Mucosa of descending colon (tissue), 3 donors: ENCODE data around the gene PRDM16. TPM values are rescaled to one million over a fixed set of nuclear protein-coding genes. Genes with fewer than 3 reads are reported as not detected.
A peak's percentile ranks its signal among the peaks of the same experiment; 100 is the strongest.

ENCODE experiments used
- ATAC-seq: fragments of 200-7000 bp; cut with Tn5 transposase; one replicate; pipeline ENCODE4 v1.9.1; 2020; ENCODE audit warnings: mild to moderate bottlenecking, moderate library complexity
- DNase-seq, 3 donors: peaks; one replicate each; pipeline ENCODE4 v3.0.0-alpha.2; 2020
- H3K36me3 ChIP-seq: fragments of 200-600 bp; one replicate; pipeline ENCODE4 v1.8.0; 2021; ENCODE audit warnings: low read depth, mild to moderate bottlenecking
- H3K4me1 ChIP-seq: fragments of 200-600 bp; one replicate; pipeline ENCODE4 v1.8.0; 2021; ENCODE audit warnings: low read depth, mild to moderate bottlenecking
- H3K4me3 ChIP-seq: fragments of 200-600 bp; one replicate; pipeline ENCODE4 v1.8.0; 2021; ENCODE audit warnings: mild to moderate bottlenecking
- H3K9me3 ChIP-seq: fragments of 200-600 bp; one replicate; pipeline ENCODE4 v1.8.0; 2021; ENCODE audit warnings: mild to moderate bottlenecking
- intact Hi-C, 2 donors: fragments of 100-400 bp; cut with DNase I in 1 of 2; cut with micrococcal nuclease in 1 of 2; formaldehyde crosslinking; loops; one replicate each; pipeline versions ENCODE4 v1.11.0 to v1.11.1; 2022; cut with DNase I, micrococcal nuclease
- total RNA-seq, 3 donors: library from RNA; stranded (reverse); fragmentation: NEBNext Ultra II Directional in 2 of 3; extraction: Animal tissue kit (Norgen Biotek cat#: 25700) in 2 of 3; gene quantifications; one replicate each; pipeline versions ENCODE4 v1.2.1 to v1.2.4, GENCODE V29; 2021 to 2023
- TF ChIP-seq, protein P1 (sequence below): fragments of 200-600 bp; IDR thresholded peaks from one replicate; pipeline ENCODE4 v1.8.0; 2022; ENCODE audit warnings: antibody characterized with exemption, mild to moderate bottlenecking
- donor health status: DM: no; HTN: no; CAD: no; lungs with moderate emphysema.
- donor health status: DM: no; HTN: no; CAD: no.
- donor health status: DM: no; HTN: yes; CAD: no.

PRDM16 gene
- total RNA-seq, 3 donors from 2014 or later: 1.6 to 2.5 (median 2.4) TPM

DNA sequence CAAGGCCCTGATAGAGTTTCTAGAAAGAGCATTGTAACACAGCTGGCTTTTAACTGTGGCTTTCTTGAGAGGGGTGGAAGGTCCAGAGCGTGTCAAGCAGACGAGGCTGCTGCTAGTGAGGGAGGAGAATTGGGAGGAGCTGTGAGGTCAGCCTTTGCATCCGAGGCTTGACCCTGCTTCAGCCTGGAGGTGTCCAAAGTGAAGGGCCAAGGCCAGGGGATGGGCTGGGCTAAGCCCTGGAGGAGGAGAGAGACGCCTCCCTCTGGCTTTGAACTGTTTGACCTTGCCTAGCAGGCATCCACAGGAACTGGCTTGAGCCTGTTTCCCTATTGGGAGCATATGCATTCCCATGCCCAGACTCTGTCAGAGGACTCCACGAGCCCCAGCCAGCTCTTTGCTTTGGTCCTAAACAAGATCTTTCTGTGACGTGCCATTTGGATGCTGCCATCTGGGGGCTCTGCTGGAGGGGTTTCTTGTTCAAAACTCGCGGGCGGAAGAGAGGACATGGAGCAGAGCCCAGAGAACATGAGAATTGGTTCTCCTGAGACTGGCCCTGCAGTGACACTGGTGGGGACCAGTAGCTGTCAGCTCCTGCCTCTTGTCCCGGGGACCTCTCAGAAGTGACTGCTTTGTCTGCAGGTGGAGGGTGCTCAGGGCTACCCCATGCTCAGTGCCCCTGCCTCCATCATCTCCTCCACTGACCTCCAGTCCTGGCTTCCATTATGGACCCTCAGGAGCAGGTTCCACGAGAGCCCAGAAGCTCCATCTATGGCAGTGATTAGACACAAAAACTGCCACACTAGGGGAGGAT, 42.2 kb upstream of the PRDM16 start:
- Histone ChIP-seq H3K36me3 (no peaks in the 10 kb centered on the region), H3K4me1 (no peaks in the 10 kb centered on the region), H3K4me3 (no peak overlapping the region), H3K9me3 (no peaks in the 10 kb centered on the region)
- TF ChIP-seq, protein P1, sequence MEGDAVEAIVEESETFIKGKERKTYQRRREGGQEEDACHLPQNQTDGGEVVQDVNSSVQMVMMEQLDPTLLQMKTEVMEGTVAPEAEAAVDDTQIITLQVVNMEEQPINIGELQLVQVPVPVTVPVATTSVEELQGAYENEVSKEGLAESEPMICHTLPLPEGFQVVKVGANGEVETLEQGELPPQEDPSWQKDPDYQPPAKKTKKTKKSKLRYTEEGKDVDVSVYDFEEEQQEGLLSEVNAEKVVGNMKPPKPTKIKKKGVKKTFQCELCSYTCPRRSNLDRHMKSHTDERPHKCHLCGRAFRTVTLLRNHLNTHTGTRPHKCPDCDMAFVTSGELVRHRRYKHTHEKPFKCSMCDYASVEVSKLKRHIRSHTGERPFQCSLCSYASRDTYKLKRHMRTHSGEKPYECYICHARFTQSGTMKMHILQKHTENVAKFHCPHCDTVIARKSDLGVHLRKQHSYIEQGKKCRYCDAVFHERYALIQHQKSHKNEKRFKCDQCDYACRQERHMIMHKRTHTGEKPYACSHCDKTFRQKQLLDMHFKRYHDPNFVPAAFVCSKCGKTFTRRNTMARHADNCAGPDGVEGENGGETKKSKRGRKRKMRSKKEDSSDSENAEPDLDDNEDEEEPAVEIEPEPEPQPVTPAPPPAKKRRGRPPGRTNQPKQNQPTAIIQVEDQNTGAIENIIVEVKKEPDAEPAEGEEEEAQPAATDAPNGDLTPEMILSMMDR: no peak
- no peak for ATAC-seq
- intact Hi-C loops: no loop called here
- no peak for DNase-seq

DNA sequence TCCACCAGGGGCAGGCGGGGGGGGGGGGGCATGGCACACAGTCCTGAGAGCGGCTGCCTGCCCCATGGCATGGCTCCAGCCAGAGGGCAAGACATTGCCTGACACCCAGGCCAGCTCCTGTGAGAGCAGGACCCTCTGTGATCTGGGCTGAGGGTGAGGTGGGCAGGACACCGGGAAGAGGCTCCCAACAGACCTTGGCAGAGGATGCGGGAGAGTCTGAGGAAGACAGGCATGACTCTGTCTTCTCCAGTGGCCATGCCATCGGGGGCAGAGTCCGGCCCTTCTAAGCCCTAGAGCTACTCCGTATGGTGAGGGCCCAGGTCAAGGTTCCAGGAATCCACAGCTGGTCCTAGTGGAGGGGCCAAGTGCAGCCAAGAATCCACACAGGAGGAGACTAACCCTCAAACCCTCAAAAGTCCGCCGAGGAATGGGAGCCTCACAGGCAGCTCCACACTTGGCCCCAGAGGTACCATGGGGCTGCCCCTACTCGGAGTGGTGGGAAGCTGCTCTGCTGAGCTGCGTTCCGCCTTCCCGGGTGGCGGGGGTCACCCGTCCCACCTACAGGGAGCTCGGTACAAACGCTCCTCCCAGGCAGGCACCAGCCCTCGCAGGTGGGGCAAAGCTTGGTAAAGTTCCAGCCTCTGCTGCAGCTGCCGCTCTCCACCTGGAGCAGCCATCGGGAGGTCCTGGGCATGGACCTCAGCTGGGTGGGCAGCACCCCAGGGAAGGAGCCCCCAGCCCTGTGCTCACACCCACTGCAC, 41.2 kb upstream of the PRDM16 start:
- no peaks in the 10 kb centered on the region for H3K4me1 ChIP-seq
- ATAC-seq (no peak), DNase-seq (peak in 1 of 3 donors; percentile 29)
- intact Hi-C loops: no loop called here
- TF ChIP-seq, protein P1: no peak
- no peaks in the 10 kb centered on the region for H3K36me3 ChIP-seq
- H3K9me3 ChIP-seq: no peaks in the 10 kb centered on the region
- no peak overlapping the region for H3K4me3 ChIP-seq

DNA sequence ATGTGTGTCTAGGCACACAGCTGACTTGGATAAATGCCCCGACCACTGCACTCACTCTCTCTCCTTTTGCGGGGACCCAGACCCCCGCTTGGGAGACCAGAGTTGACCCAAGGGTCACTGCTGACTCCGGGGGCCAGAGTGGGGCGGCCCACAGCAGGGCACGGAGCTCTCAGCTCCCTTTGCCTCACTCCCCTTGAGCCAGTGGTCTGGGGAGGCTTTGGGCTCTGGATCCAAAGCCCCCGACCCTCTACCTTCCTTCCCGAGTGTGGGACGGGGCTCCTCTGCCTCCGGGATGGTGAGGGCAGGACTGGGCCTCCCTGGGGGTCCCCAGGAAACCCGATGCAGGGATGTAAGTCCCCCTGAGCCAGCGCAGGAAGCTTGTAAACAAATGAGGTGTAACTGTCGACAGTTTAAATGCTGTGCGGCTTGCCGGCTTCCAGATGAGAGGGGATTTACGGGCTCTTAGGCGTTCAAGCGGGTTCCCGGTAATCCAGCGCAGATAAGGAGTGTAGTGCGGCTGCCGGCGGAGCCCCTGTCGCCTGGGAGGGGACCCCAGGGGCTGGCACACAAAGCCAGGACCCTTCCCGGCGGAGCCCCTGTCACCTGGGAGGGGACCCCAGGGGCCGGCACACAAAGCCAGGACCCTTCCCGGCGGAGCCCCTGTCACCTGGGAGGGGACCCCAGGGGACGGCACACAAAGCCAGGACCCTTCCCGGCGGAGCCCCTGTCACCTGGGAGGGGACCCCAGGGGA, 40.3 kb upstream of the PRDM16 start:
- H3K4me3 ChIP-seq: no peak overlapping the region
- no peaks in the 10 kb centered on the region for H3K36me3 ChIP-seq
- TF ChIP-seq, protein P1: no peak
- ATAC-seq: no peak
- DNase-seq: no peak
- H3K9me3 ChIP-seq: no peaks in the 10 kb centered on the region
- intact Hi-C loops: no loop called here
- no peaks in the 10 kb centered on the region for H3K4me1 ChIP-seq

DNA sequence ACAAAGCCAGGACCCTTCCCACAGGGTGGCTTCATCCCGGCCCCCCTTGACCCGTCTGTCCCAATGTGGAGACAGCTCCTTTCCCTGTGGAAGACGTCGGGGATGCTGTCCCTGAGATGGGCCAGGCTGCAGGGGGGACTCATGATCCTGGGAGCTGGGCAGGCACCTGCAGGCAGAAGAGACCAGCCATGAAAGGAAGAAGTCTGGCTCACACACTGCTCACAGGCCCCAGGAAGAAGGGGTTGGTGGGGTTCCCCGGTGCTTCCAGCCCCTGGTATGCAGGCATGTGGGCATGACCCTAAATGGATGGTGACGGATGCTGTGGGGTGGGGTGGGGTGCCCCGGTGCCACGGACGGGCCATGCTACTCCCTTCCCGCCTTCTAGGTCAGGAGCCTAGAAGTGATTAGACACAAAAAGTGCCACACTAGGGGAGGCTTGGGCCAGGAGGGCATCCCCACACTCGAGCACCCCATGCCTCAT, 39.5 kb upstream of the PRDM16 start:
- intact Hi-C loops: no loop called here
- Histone ChIP-seq H3K9me3 (no peaks in the 10 kb centered on the region), H3K36me3 (no peaks in the 10 kb centered on the region), H3K4me1 (no peaks in the 10 kb centered on the region), H3K4me3 (no peak overlapping the region)
- DNase-seq (no peak), ATAC-seq (no peak)
- TF ChIP-seq, protein P1: no peak

DNA sequence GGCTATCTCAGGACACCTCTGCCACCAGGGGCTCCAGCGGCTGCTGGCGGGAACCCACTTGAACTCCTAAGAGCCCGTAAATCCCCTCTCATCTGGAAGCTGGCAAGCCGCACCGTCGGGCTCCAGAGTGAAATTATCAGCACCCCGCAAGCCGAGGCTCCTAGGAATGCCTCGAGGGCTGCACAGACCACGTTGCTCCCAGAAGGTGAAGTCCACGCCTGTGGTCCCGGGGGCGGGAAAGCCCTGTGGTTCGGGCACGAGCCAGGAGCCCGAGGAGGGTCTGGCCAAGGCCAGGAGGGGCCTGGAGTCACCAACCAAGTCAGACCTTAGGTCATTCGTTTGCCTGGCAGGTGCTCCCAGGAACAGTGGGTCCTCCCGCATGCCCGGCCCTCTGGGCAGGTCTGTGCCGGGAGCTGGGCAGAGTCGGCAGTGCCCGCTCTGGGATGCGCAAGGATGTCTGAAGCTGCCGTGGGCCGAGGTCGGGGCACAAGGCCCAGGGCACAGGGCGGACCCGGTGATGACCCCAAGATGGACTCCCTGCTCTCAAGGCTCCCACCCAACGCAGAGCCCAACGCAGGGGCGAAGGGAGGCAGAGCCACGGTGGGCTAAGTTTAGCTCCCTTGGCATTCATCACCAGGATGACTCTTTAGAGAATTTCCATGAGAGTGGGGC, 38.9 kb upstream of the PRDM16 start:
- no peak overlapping the region for H3K4me3 ChIP-seq
- ATAC-seq: no peak
- H3K9me3 ChIP-seq: no peaks in the 10 kb centered on the region
- no peaks in the 10 kb centered on the region for H3K4me1 ChIP-seq
- no peak for DNase-seq
- TF ChIP-seq, protein P1: no peak
- intact Hi-C loops: no loop called here
- H3K36me3 ChIP-seq: no peaks in the 10 kb centered on the region
